ENCODE data around the gene LARGE1.

LARGE1 gene

GRCh38 chr22:33600595-33600994, 319.7 kb downstream of the LARGE1 start:
- DNase-seq: no peak

DNA sequence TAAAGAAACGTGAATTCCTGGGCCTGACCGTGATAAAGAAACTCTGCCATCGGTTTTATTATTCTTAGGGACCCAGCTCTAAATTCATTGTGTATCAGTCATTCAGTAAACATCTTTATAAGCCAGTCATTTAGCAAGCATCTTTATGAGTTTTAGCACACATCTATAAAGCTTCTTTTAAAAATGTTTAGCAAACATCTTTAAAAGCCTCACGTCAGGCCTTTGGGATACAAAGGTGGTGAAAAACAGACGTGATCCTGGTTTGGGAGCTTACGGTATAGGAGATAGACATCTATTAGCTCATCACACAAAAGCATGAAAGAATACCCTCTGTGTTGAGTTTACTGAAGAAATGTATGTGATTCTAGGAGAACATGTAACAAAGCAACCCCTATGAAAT, 320.2 kb downstream of the LARGE1 start:
- DNase-seq: no peak

GRCh38 chr22:33599596-33599995, 320.7 kb downstream of the LARGE1 start:
- no peak for DNase-seq

GRCh38 chr22:33598821-33599220, 321.5 kb downstream of the LARGE1 start:
- no peak for DNase-seq

DNA sequence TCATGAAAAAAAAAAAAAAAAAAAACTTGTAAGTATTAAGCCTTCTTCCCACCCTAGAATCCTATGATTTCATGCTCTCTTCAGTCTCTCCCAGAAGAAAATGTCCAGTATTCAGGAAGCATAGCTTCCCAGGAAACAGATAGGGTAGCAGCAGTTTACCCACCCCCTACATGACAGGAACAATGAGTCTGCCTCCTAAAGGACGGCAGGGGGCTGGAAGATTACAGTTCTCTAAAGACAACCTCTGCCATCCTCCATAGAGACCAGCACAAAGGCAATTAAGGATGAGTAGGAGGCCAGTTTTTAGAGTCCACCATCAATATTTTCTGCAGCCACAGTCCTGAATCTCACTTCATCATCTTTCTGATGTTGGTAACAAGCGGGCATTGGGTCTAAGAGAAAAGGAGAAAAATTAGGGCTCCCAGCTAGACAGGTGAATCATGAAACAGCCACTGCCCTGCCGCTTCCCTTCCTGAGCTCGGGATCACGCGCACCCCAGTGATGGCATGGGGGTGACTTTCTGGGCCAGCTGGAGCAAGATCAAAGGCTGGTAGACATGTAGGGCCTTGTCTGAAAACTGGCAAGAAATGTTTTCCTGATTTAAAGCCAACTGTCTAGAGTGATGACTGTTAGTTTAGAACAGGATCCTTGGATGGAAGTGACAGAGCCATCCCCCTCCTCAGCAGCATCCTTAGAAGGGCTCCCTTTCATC, 322.8 kb downstream of the LARGE1 start:
- DNase-seq: no peak

- no peak for DNase-seq
These were observed 326.5 kb downstream of the LARGE1 start for GRCh38 chr22:33593818-33594217.

GRCh38 chr22:33591946-33592345, 328.3 kb downstream of the LARGE1 start:
- DNase-seq: no peak

DNA sequence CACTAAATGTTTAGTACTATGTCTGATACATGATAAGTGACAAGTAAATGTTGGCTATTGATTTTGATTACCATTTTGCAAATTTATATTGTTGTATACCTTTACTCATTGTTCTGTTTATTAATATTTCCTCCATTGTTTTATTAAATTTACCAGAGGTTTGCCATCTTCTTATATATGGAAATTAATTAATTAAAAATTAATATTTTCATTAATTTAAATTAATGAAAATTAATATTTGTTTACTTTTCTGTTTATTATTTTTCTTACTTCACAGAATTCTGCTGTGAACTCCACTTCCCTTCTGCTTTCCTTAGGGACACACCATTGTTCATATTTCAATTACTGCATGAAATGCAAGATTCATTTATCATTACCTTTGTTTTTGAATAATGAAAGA, 331.0 kb downstream of the LARGE1 start:
- no peak for DNase-seq

- DNase-seq: no peak
These were observed 331.4 kb downstream of the LARGE1 start for GRCh38 chr22:33588860-33589259.

DNA sequence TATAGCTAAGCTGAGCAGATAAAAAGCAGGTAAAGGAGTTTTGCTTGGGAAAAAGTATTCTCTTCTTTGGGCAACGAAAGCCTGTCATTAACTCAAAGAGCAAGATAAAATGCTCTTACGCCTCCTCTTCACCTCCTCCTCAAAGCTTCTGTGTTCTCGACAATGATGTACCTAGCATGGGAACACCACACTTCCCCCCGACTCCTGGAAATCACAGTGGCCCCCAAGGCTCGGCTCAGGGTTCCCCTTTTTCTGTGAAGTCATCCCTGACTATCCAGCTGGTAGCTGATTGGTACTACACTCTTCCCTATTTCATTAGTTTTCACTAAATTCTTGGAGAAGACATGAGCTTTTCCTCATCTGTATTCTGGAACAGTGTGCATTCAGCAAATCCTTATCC, 336.1 kb downstream of the LARGE1 start:
- no peak for DNase-seq

- DNase-seq: no peak
These were observed 337.4 kb downstream of the LARGE1 start for GRCh38 chr22:33582822-33583400.

DNA sequence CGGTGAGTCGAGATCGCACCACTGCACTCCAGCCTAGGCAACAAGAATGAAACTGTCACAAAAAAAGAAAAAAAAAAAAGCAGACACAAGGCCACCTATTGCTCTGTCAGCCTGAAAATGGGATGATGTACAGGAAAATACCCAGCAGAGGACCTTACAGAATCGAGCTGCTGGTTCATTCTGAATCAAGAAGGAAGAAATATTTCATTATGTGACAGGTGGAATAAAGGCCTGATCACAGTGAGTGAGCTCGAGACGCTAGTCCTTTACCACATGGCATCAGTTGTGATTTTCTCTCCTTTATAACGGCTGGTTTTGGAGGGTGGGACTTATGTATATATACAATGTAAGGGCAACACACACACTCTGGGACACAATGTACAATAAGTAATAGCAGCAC, 340.0 kb downstream of the LARGE1 start:
- no peak for DNase-seq

- DNase-seq: peak in 38 of 56 donors; percentile 1 to 69 (median 16)
These were observed 340.7 kb downstream of the LARGE1 start for GRCh38 chr22:33579448-33580093.

GRCh38 chr22:33578752-33579151, 341.5 kb downstream of the LARGE1 start:
- DNase-seq: no peak

- no peak for DNase-seq
These were observed 342.3 kb downstream of the LARGE1 start for GRCh38 chr22:33577862-33578411.

DNA sequence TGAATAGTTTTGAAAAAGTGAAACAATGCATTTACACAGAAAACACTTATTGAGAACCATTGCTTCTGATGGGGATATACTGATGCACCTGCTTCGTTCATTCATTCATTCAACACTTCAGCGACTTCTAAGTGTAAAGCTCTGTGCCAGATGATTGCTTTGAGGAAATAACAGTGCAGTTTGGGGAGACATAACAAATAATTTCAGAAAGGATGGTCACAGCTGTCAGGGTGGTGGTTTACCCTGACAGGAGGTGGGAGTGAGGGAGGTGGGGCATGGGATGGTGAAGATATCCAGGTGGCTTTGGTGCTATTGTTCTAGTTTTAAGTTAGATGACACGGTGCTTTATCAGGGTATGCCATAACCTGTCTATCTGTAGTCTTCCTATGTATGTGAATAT, 344.1 kb downstream of the LARGE1 start:
- DNase-seq: no peak

- no peak for DNase-seq
These were observed 344.5 kb downstream of the LARGE1 start for GRCh38 chr22:33575771-33576170.

GRCh38 chr22:33575041-33575440, 345.2 kb downstream of the LARGE1 start:
- no peak for DNase-seq

- DNase-seq: no peak
These were observed 346.8 kb downstream of the LARGE1 start for GRCh38 chr22:33573479-33573878.

DNA sequence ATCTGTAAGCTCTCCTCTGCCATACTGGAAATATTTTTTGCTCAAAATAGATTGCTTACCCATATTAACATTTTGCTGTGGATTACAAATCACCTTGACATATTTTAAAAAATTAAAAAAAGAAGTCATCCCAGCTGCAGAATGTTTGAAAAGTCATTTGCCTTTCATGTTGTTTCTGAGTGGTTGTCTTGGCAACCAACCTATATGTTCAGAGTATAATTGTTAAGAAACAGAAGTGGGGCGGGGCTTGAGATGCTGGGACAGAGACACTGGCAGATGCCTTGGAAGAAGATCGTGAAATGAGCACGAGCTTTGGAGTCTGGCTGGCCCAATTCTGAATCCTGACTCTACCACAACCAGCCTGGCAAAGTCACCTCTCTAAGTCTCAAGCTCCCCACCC, 348.2 kb downstream of the LARGE1 start:
- peak in 1 of 56 donors; percentile 3 for DNase-seq

DNA sequence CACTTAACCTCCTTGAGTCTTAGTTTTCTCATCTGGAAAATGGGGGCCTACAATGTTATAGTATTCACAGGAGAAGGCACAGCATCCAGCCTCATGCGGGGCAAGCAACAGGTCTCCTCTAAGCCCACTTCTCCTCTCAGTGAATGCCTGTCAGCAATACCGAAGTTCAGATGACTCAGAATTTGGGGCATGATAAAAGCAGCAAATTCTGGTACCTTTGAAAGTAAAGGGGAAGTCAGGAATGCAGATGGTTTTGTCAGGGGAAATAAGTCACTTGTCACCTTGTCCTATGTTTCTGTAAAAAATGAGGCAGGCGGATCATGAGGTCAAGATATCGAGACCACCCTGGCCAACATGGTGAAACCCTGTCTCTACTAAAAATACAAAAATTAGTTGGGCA, 350.2 kb downstream of the LARGE1 start:
- no peak for DNase-seq

- no peak for DNase-seq
These were observed 350.7 kb downstream of the LARGE1 start for GRCh38 chr22:33569559-33569958.

GRCh38 chr22:33569018-33569417, 351.3 kb downstream of the LARGE1 start:
- DNase-seq: no peak
